Uterine smooth muscle cell (primary cell): Measurements from ENCODE around the gene CYP4F12. TPM values are rescaled to one million over a fixed set of nuclear protein-coding genes. Genes with fewer than 3 reads are reported as not detected.

Experiments used
- total RNA-seq: library from RNA; depleted of rRNA; stranded (reverse); fragments of >200 nt; gene quantifications from 2 replicates; pipeline ENCODE4 v1.2.3, GENCODE V29; 2014

The CYP4F12 gene
- total RNA-seq, result not detected in 2 replicates

GRCh38 chr19:15672580-15673175, at the start of gene CYP4F12:
Gene CYP4F12, plus strand, starts transcription at chr19:15673087. Its CDS starts 443 bp downstream, at chr19:15673530.

GRCh38 chr19:15640294-15640903, 32.5 kb upstream of the CYP4F12 start, which contains the start of gene CYP4F3:
Gene CYP4F3, plus strand, starts transcription at chr19:15640897. Its CDS starts 519 bp downstream, at chr19:15641416.

GRCh38 chr19:15727724-15728123, 54.8 kb downstream of the CYP4F12 start, which contains the start of gene OR10H2:
Gene OR10H2, plus strand, starts transcription at chr19:15728024. Its CDS starts 20 bp downstream, at chr19:15728044.

GRCh38 chr19:15737722-15738121, 64.8 kb downstream of the CYP4F12 start, which contains the start of gene OR10H3:
Gene OR10H3, plus strand, starts transcription at chr19:15737985. Its CDS starts 3,408 bp downstream, at chr19:15741393.

Other genes starting within 250 kb of the CYP4F12 start
- gene WIZ, start 223.1 kb upstream of the CYP4F12 start, total RNA-seq, result 6.2 and 8.5 TPM in 2 replicates
- 0.12 TPM in 1 of 2 replicates, not detected in the other for gene RASAL3, start 208.5 kb upstream of the CYP4F12 start, total RNA-seq
- not detected in 2 replicates for gene PGLYRP2, start 193.6 kb upstream of the CYP4F12 start, total RNA-seq
- not detected in 2 replicates for gene CYP4F22, start 164.6 kb upstream of the CYP4F12 start, total RNA-seq
- under 0.01 TPM in 1 of 2 replicates, not detected in the other for gene CYP4F8, start 57.9 kb upstream of the CYP4F12 start, total RNA-seq
- gene CYP4F3, start 32.2 kb upstream of the CYP4F12 start, total RNA-seq, result not detected in 2 replicates
- not detected in 2 replicates for gene OR10H2, start 54.9 kb downstream of the CYP4F12 start, total RNA-seq
- gene OR10H3, start 64.9 kb downstream of the CYP4F12 start, total RNA-seq, result not detected in 2 replicates
- gene OR10H5, start 114.6 kb downstream of the CYP4F12 start, total RNA-seq, result not detected in 2 replicates
- gene OR10H1, start 142.6 kb downstream of the CYP4F12 start, total RNA-seq, result not detected in 2 replicates
- not detected in 2 replicates for gene CYP4F2, start 225.0 kb downstream of the CYP4F12 start, total RNA-seq